DND-41 (cell line): Measurements from ENCODE around the gene ACP2.
A peak's percentile ranks its signal among the peaks of the same experiment; 100 is the strongest.

Experiments used
- ATAC-seq: fragments of 200-7000 bp; cut with Tn5 transposase; 3 replicates; pipeline ENCODE4 v1.9.1; 2021; ENCODE audit warnings: low read depth; ENCODE audit not compliant: insufficient read depth
- DNase-seq: peaks from one replicate; pipeline ENCODE4 v3.0.0-alpha.2; 2020
- H2AFZ ChIP-seq: 2 replicates; pipeline ENCODE4 v1.6.0; 2012; ENCODE audit warnings: low read depth, low read length
- H3K27ac ChIP-seq: 2 replicates; pipeline ENCODE4 v1.5.1; 2012; ENCODE audit warnings: low read length, inconsistent platforms
- H3K27me3 ChIP-seq: fragments of 200-600 bp; sonication (generic); 2 replicates; pipeline ENCODE4 v1.6.0; 2012; ENCODE audit warnings: low read length, mild to moderate bottlenecking, inconsistent platforms; ENCODE audit not compliant: insufficient read depth, poor library complexity
- H3K36me3 ChIP-seq: 2 replicates; pipeline ENCODE4 v1.5.1; 2012; ENCODE audit warnings: low read length, inconsistent platforms; ENCODE audit not compliant: insufficient read depth
- H3K4me1 ChIP-seq: 2 replicates; pipeline ENCODE4 v1.5.1; 2012; ENCODE audit warnings: mild to moderate bottlenecking, low read length; ENCODE audit not compliant: insufficient read depth
- H3K4me2 ChIP-seq: 2 replicates; pipeline ENCODE4 v1.6.0; 2012; ENCODE audit warnings: mild to moderate bottlenecking, moderate library complexity, low read length, inconsistent platforms; ENCODE audit not compliant: insufficient read depth
- H3K4me3 ChIP-seq, 2 experiments: fragments of 200-600 bp in 1 of 2; shearing (Covaris generic) in 1 of 2; 2 replicates each; pipeline ENCODE4 v1.5.1; 2012 to 2016; ENCODE audit warnings: inconsistent platforms in 2 of 2, low read length in 2 of 2, mild to moderate bottlenecking in 2 of 2, low read depth in 1 of 2, moderate library complexity in 1 of 2
- H3K79me2 ChIP-seq: 2 replicates; pipeline ENCODE4 v1.6.0; 2012; ENCODE audit warnings: low read length, inconsistent platforms; ENCODE audit not compliant: insufficient read depth
- H3K9ac ChIP-seq: 2 replicates; pipeline ENCODE4 v1.6.0; 2012; ENCODE audit warnings: low read depth, mild to moderate bottlenecking, inconsistent platforms, low read length, moderate library complexity
- H3K9me3 ChIP-seq: 2 replicates; pipeline ENCODE4 v1.5.1; 2012; ENCODE audit warnings: low read length, moderate library complexity, mild to moderate bottlenecking, inconsistent platforms; ENCODE audit not compliant: insufficient read depth, severe bottlenecking
- H4K20me1 ChIP-seq: 2 replicates; pipeline ENCODE4 v1.6.0; 2012; ENCODE audit warnings: low read length; ENCODE audit not compliant: insufficient read depth
- CTCF ChIP-seq: IDR thresholded peaks from 2 replicates; pipeline ENCODE4 v1.5.1; 2012; ENCODE audit warnings: borderline replicate concordance, low read length, moderate library complexity, mild to moderate bottlenecking; ENCODE audit not compliant: poor library complexity, severe bottlenecking; ENCODE audit errors: extremely low read depth
- EZH2 ChIP-seq: IDR thresholded peaks from 3 replicates; pipeline ENCODE4 v1.6.1; 2012; ENCODE audit warnings: borderline replicate concordance, low read depth, mild to moderate bottlenecking, moderate library complexity, low read length, inconsistent platforms; ENCODE audit not compliant: severe bottlenecking

The ACP2 gene

GRCh38 chr11:47216121-47216798 lies 32.4 kb downstream of the ACP2 start:
- Histone ChIP-seq H2AFZ (peak overlapping the region; percentile 96), H3K4me1 (peaks cover 44% of the 10 kb centered on the region), H3K4me3 (peak overlapping the region; percentile 83 to 90; a peak in 3 of 4 replicates), H4K20me1 (peaks cover 2% of the 10 kb centered on the region; the same call in 1 of the 2 replicates), H3K79me2 (peaks cover 34% of the 10 kb centered on the region), H3K9ac (peak overlapping the region; percentile 97), H3K27me3 (no peaks in the 10 kb centered on the region), H3K9me3 (no peaks in the 10 kb centered on the region), H3K4me2 (peak overlapping the region; percentile 93), H3K27ac (peak overlapping the region; percentile 99), H3K36me3 (peaks cover 30% of the 10 kb centered on the region)
- DNase-seq (peak; percentile 48), ATAC-seq (peak; percentile 27; the same call in 1 of the 3 replicates)
- TF ChIP-seq CTCF, result peak; percentile 27
- TF ChIP-seq EZH2, result no peak

GRCh38 chr11:47215366-47215910 lies 33.2 kb downstream of the ACP2 start:
- Histone ChIP-seq H3K4me1 (peaks cover 44% of the 10 kb centered on the region), H3K9ac (peak overlapping the region; percentile 97), H3K4me3 (peak overlapping the region; percentile 83 to 90), H3K27ac (peak overlapping the region; percentile 99), H2AFZ (peak overlapping the region; percentile 96), H3K36me3 (peaks cover 27% of the 10 kb centered on the region), H3K4me2 (peak overlapping the region; percentile 93), H3K9me3 (no peaks in the 10 kb centered on the region), H3K27me3 (no peaks in the 10 kb centered on the region), H4K20me1 (peaks cover 2% of the 10 kb centered on the region; the same call in 1 of the 2 replicates), H3K79me2 (peaks cover 34% of the 10 kb centered on the region)
- no peak for TF ChIP-seq CTCF
- TF ChIP-seq EZH2, result no peak
- ATAC-seq, result no peak
- DNase-seq, result no peak

DNA sequence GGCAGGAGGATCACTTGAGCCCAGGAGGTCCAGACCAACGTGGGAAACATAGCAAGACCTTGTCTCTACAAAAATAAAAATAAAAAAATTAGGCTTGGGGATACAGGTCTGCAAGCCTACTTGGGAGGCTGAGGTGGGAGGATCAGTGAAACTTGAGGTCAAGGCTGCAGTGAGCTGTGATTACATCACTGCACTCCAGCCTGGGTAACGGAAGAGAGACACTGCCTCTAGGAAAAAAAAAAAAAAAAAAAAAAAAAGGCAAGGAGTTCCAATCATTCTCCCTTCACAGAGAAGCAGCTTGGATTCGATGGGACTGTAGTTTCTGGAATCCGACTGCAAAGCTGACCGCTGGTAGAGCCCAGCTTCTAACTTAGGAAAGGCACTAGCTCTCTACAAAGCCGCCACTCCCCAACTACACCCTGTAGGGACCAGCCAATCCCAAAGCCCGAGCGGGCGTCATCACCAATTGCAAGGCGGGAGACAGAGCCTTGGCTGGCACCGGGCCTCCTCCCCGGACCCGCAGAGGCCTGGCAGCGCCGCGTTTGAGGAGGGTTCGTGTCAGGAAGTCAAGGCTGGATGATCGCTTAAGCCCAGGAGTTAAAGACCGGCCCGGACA lies 34.6 kb downstream of the ACP2 start:
- Histone ChIP-seq H4K20me1 (peaks cover 2% of the 10 kb centered on the region; the same call in 1 of the 2 replicates), H3K9me3 (no peaks in the 10 kb centered on the region), H3K27ac (peak overlapping the region; percentile 96), H3K36me3 (peaks cover 17% of the 10 kb centered on the region), H3K4me2 (peak overlapping the region; percentile 93), H3K27me3 (no peaks in the 10 kb centered on the region), H3K79me2 (peaks cover 34% of the 10 kb centered on the region), H3K4me1 (peaks cover 44% of the 10 kb centered on the region), H3K4me3 (peak overlapping the region; percentile 83 to 90), H3K9ac (peak overlapping the region; percentile 97), H2AFZ (peak overlapping the region; percentile 98)
- no peak for TF ChIP-seq CTCF
- TF ChIP-seq EZH2, result no peak
- peak; percentile 93 for DNase-seq
- peak; percentile 91 for ATAC-seq
